HepG2 (cell line): Measurements from ENCODE around the gene CACNA1G. TPM values are rescaled to one million over a fixed set of nuclear protein-coding genes. Genes with fewer than 3 reads are reported as not detected.

Source experiments
- ATAC-seq: fragments of 200-7000 bp; cut with Tn5 transposase; 3 replicates; pipeline ENCODE4 v1.9.1; 2020; ENCODE audit warnings: mild to moderate bottlenecking, moderate library complexity
- BruUV-seq: library from RNA; stranded (reverse); fragments of 400-500 nt; replicated peaks from 2 replicates; lab custom pipeline; 2021; lab: Mats Ljungman, UMichigan
- CTCF ChIA-PET: fragments of 300-600 bp; formaldehyde crosslinking; extraction: SDS; loops from one replicate; lab custom pipeline; 2021; ENCODE audit warnings: low total read pairs, inconsistent platforms, low intra/inter-chr PET ratio; lab: Yijun Ruan, JAX
- POLR2A ChIA-PET: fragments of 350-600 bp; sonication (Branson Sonifier 250); formaldehyde crosslinking; loops from one replicate; lab custom pipeline; 2020; ENCODE audit warnings: antibody characterized with exemption, inconsistent platforms; lab: Yijun Ruan, JAX
- DNase-seq: peaks from one replicate; pipeline ENCODE4 v3.0.0-alpha.2; 2015; ENCODE audit warnings: low spot score
- FAIRE-seq: peaks from 3 replicates; lab custom pipeline; 2011; peaks lifted over from hg19 to GRCh38; lab: Jason Lieb, UNC
- H2AFZ ChIP-seq: one replicate; pipeline ENCODE4 v1.6.1; 2011; ENCODE audit warnings: low read length, inconsistent platforms
- H3K27ac ChIP-seq: fragments of 300-600 bp; 3 replicates; pipeline ENCODE4 v1.8.0; 2011; ENCODE audit warnings: mixed run types, mild to moderate bottlenecking, mixed read lengths, low read length, inconsistent platforms; ENCODE audit not compliant: insufficient read depth; ENCODE audit errors: extremely low read length
- H3K27me3 ChIP-seq, 2 experiments: fragments of 200-600 bp in 1 of 2; 2 replicates in 1 of 2; 3 replicates in 1 of 2; pipeline versions ENCODE4 v1.6.0 to v1.8.0; 2011; ENCODE audit warnings: low read length in 2 of 2, mild to moderate bottlenecking in 2 of 2, moderate library complexity in 2 of 2, inconsistent platforms in 1 of 2; ENCODE audit not compliant: insufficient read depth in 2 of 2, control insufficient read depth in 1 of 2
- H3K36me3 ChIP-seq, 2 experiments: fragments of 200-600 bp in 1 of 2; replicated peaks in 1 of 2; 2 replicates in 1 of 2; 3 replicates in 1 of 2; pipeline versions ENCODE4 v1.5.1 to v1.8.0; 2011; ENCODE audit warnings: low read length in 2 of 2, inconsistent platforms in 1 of 2; ENCODE audit not compliant: insufficient read depth in 2 of 2, control insufficient read depth in 1 of 2
- H3K4me1 ChIP-seq: 2 replicates; pipeline ENCODE4 v1.5.1; 2012; ENCODE audit warnings: low read length, inconsistent platforms; ENCODE audit not compliant: insufficient read depth
- H3K4me2 ChIP-seq: 2 replicates; pipeline ENCODE4 v1.6.0; 2011; ENCODE audit warnings: low read depth, low read length, inconsistent platforms
- H3K4me3 ChIP-seq, 3 experiments: fragments of 200-600 bp in 1 of 3; sonication (generic), shearing (Covaris generic) in 1 of 3; replicated peaks in 1 of 3; 2 replicates each; pipeline ENCODE4 v1.5.1; 2011 to 2016; ENCODE audit warnings: low read length in 3 of 3, inconsistent platforms in 2 of 3, low read depth in 2 of 3, mild to moderate bottlenecking in 2 of 3, control low read depth in 1 of 3, mixed read lengths in 1 of 3; ENCODE audit not compliant: insufficient read depth in 1 of 3
- H3K79me2 ChIP-seq: one replicate; pipeline ENCODE4 v1.6.1; 2011; ENCODE audit warnings: low read length, inconsistent platforms; ENCODE audit not compliant: insufficient read depth
- H3K9ac ChIP-seq: 2 replicates; pipeline ENCODE4 v1.6.0; 2011; ENCODE audit warnings: mild to moderate bottlenecking, low read depth, low read length, inconsistent platforms; ENCODE audit not compliant: insufficient read depth
- H3K9me3 ChIP-seq: 2 replicates; pipeline ENCODE4 v1.5.1; 2012; ENCODE audit warnings: mild to moderate bottlenecking, low read length
- H4K20me1 ChIP-seq: 2 replicates; pipeline ENCODE4 v1.6.0; 2011; ENCODE audit warnings: inconsistent platforms, mild to moderate bottlenecking, low read length, moderate library complexity; ENCODE audit not compliant: insufficient read depth
- BRD4 ChIP-seq: sonication (generic); formaldehyde crosslinking; IDR thresholded peaks from 2 replicates; pipeline ENCODE4 v1.4.0; 2020; ENCODE audit warnings: missing genetic modification reagents
- CREB1 ChIP-seq, 2 experiments: fragments of 450-650 bp in 1 of 2; IDR thresholded peaks; 2 replicates each; pipeline ENCODE4 v1.6.1; 2016 to 2017; ENCODE audit warnings: control low read depth in 1 of 2, mild to moderate bottlenecking in 1 of 2, missing compliant biosample characterization in 1 of 2, missing genetic modification characterization in 1 of 2
- ETV5 ChIP-seq: IDR thresholded peaks from 2 replicates; pipeline ENCODE4 v1.6.1; 2018; ENCODE audit warnings: missing biosample characterization, missing genetic modification reagents, inconsistent platforms, borderline replicate concordance
- FOXP1 ChIP-seq, 2 experiments: fragments of 450-650 bp in 1 of 2; IDR thresholded peaks; 2 replicates each; pipeline ENCODE4 v1.6.1; 2017 to 2018; ENCODE audit warnings: antibody characterized with exemption in 1 of 2
- HNRNPLL ChIP-seq: fragments of 200-400 bp; formaldehyde crosslinking; IDR thresholded peaks from 2 replicates; pipeline ENCODE4 v1.6.1; 2017; ENCODE audit warnings: mild to moderate bottlenecking, low read depth, low read length; ENCODE audit not compliant: poor library complexity, severe bottlenecking
- MAZ ChIP-seq, 2 experiments: sonication (generic) in 1 of 2; formaldehyde crosslinking in 1 of 2; IDR thresholded peaks; 2 replicates each; pipeline versions ENCODE4 v1.5.0 to v1.6.1; 2012 to 2020; ENCODE audit warnings: low read depth in 2 of 2, mild to moderate bottlenecking in 2 of 2, borderline replicate concordance in 1 of 2, improper control_type of control experiment in 1 of 2, low read length in 1 of 2, missing genetic modification reagents in 1 of 2, moderate library complexity in 1 of 2
- RFXANK ChIP-seq: IDR thresholded peaks from 2 replicates; pipeline ENCODE4 v1.6.1; 2016
- SOX13 ChIP-seq, 3 experiments: fragments of 450-650 bp in 1 of 3; sonication (generic) in 1 of 3; formaldehyde crosslinking in 1 of 3; IDR thresholded peaks in 2 of 3; conservative IDR thresholded peaks in 1 of 3; 2 replicates each; pipeline versions ENCODE4 v1.5.0 to v1.6.1; 2016 to 2020; ENCODE audit warnings: antibody characterized with exemption in 1 of 3, mild to moderate bottlenecking in 1 of 3, missing compliant biosample characterization in 1 of 3, missing genetic modification reagents in 1 of 3, moderate library complexity in 1 of 3
- ZNF619 ChIP-seq: sonication (generic); formaldehyde crosslinking; IDR thresholded peaks from 2 replicates; pipeline ENCODE4 v1.4.0; 2020; ENCODE audit warnings: mild to moderate bottlenecking, missing genetic modification reagents
- WGBS: methylation state at CpG from one replicate; pipeline ENCODE4 v1.1.6; 2017; ENCODE audit warnings: low lambda C conversion rate; 5-methylcytosine and 5-hydroxymethylcytosine counted together
- in situ Hi-C: cut with HindIII; loops from 2 replicates; pipeline ENCODE4 v1.10.0; 2017; ENCODE audit warnings: low pct_unique_long_range_greater_than_20kb; ENCODE audit not compliant: extremely low pct_ligation_motif_present
- intact Hi-C: fragments of 100-400 bp; cut with micrococcal nuclease; formaldehyde crosslinking; loops from one replicate; pipeline ENCODE4 v1.10.0; 2022; ENCODE audit not compliant: unreplicated experiment
- polyA plus RNA-seq, 8 experiments: library from polyadenylated mRNA; depleted of rRNA in 3 of 8; stranded (reverse) in 7 of 8; unstranded in 1 of 8; fragments of >200 nt; fragmentation: Illumina TruSeq in 4 of 8; extraction: Trizol in 4 of 8; gene quantifications; 2 replicates each; pipeline versions ENCODE4 v1.2.1 to v1.2.3, GENCODE V29; 2011 to 2016; ENCODE audit warnings: low read depth in 4 of 8, missing spikeins in 1 of 8, mixed read lengths in 1 of 8; ENCODE audit not compliant: insufficient read depth in 1 of 8
- total RNA-seq, 5 experiments: library from RNA; depleted of rRNA; stranded (reverse); fragments of >200 nt; fragmentation: Illumina TruSeq; extraction: Trizol; gene quantifications; 2 replicates each; pipeline ENCODE4 v1.2.3, GENCODE V29; 2016; ENCODE audit warnings: low read depth in 1 of 5

The CACNA1G gene
- total and polyA plus RNA-seq, 2 of the 13 experiments (the other 11 are each of a cell fraction or from before 2014, with no cell fraction given), result 0.02 TPM; not detected in 1

DNA sequence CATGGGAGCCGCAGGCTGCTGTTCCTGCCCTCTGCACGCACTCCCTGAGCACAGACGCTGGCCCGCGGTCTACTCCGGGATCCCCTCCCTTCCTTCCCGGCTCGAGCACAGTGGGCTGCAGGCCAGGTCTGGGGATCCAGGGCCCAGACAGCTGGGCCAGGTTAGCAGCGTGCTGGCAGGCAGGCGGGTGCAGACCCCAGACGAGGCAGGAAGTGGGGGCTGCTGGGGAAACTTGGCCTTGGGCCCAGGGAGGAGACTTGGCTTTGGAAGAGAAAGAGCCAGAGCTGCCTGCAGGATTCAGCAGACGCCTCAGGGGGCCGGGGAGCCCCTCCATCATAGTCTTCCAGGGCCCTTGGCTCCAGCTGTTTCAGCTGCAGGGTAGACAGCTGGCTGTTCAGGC, 44.0 kb downstream of the CACNA1G start:
- Histone ChIP-seq H3K4me3 (no peak overlapping the region; a peak in 1 of 6 replicates), H3K4me1 (no peaks in the 10 kb centered on the region), H3K4me2 (no peak overlapping the region), H3K36me3 (no peaks in the 10 kb centered on the region), H3K9me3 (no peaks in the 10 kb centered on the region), H3K27ac (no peak overlapping the region), H3K79me2 (no peaks in the 10 kb centered on the region), H3K27me3 (peaks cover 37 to 99% of the 10 kb centered on the region in 2 experiments; a peak in 4 of 5 replicates), H3K9ac (no peak overlapping the region), H4K20me1 (no peaks in the 10 kb centered on the region), H2AFZ (no peak overlapping the region)
- DNase-seq (no peak), ATAC-seq (peak; percentile 47), FAIRE-seq (no peak)
- whole genome bisulfite sequencing, result 0% methylated on average over 2 of the region's 13 CpGs
- BruUV-seq, result no TSS peak
- intact Hi-C loops (no loop called here), in situ Hi-C loops (no loop called here)
- TF ChIP-seq HNRNPLL (peak; percentile 17), MAZ (IDR thresholded peaks at IDR 0.05; ENCODE audit: borderline replicate concordance, low read depth, low read length) (no peak), MAZ (CRISPR knock-in tag; IDR thresholded peaks at IDR 0.05; ENCODE audit: low read depth) (no peak)
- CTCF ChIA-PET, result no interaction called here
- POLR2A ChIA-PET, result interaction anchor here (1.3 kb wide), 1 partner anchor 22 kb away, joined by 3 read pairs; no protein-coding TSS in a partner anchor

DNA sequence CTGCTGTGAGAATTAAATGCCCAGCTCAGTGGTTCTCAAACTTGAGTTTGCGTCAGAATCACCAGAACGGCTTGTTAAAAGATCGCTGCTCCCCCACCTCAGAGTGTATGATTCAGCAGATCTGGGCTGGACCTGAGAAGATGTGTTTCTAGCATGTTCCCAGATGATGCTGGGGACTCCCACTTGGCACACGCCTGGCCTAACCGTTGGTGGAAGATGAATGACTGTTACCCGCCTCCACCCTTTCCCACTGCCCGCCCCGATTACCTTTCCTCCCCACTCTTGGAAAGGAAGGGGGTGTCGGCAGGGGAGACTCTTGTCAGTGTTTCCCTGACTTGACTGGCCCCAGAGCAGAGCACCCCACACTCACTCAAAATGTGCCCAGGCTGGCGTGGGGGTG, 44.9 kb downstream of the CACNA1G start:
- intact Hi-C loops (no loop called here), in situ Hi-C loops (no loop called here)
- no peak overlapping the region for H3K27ac ChIP-seq
- no peaks in the 10 kb centered on the region for H3K36me3 ChIP-seq
- H2AFZ ChIP-seq, result no peak overlapping the region
- H3K4me2 ChIP-seq, result no peak overlapping the region
- H3K79me2 ChIP-seq, result no peaks in the 10 kb centered on the region
- no peak overlapping the region for H3K4me3 ChIP-seq
- no peaks in the 10 kb centered on the region for H4K20me1 ChIP-seq
- FAIRE-seq, result no peak
- peaks cover 32 to 99% of the 10 kb centered on the region in 2 experiments; a peak in 4 of 5 replicates for H3K27me3 ChIP-seq
- no peaks in the 10 kb centered on the region for H3K9me3 ChIP-seq
- no peaks in the 10 kb centered on the region for H3K4me1 ChIP-seq
- BruUV-seq, result no TSS peak
- ChIA-PET CTCF (no interaction called here), POLR2A (no interaction called here)
- ATAC-seq, result no peak
- WGBS, result 46% methylated on average over 10 of the region's 10 CpGs
- no peak for TF ChIP-seq ETV5 (CRISPR knock-in tag)
- TF ChIP-seq ZNF619 (CRISPR knock-in tag), result no peak
- no peak for TF ChIP-seq SOX13 (IDR thresholded peaks at IDR 0.05)
- TF ChIP-seq SOX13 (CRISPR knock-in tag; conservative IDR thresholded peaks at IDR 0.05 in 1 of 2, IDR thresholded peaks at IDR 0.05 in 1 of 2), result no peak
- TF ChIP-seq BRD4 (CRISPR knock-in tag), result no peak
- TF ChIP-seq CREB1 (IDR thresholded peaks at IDR 0.05), result no peak
- TF ChIP-seq CREB1 (CRISPR knock-in tag; IDR thresholded peaks at IDR 0.05), result no peak
- no peak for TF ChIP-seq FOXP1 (IDR thresholded peaks at IDR 0.05)
- TF ChIP-seq FOXP1 (CRISPR knock-in tag; IDR thresholded peaks at IDR 0.05), result no peak
- no peak for TF ChIP-seq RFXANK (CRISPR knock-in tag)
- DNase-seq, result no peak
- no peak overlapping the region for H3K9ac ChIP-seq
